SKM-1 treated with dmso at 0.1 percent for 144 hours (cell line): ENCODE results near the gene STAT5B.
"Not testable (repeated sequence)": the region's sequence is repeated elsewhere in the genome, so short reads cannot be mapped to it uniquely, and the experiment has no call there.

ENCODE experiments used
- DNase-seq: peaks from one replicate; lab custom pipeline; 2025; ENCODE audit not compliant: unreplicated experiment; lab: John Stamatoyannopoulos, UW

STAT5B gene

GRCh38 chr17:42270170-42270535 lies 6.0 kb downstream of the STAT5B start:
- DNase-seq, result no peak

GRCh38 chr17:42268236-42268635 lies 8.0 kb downstream of the STAT5B start:
- no peak for DNase-seq

- DNase-seq, result no peak
These were observed 9.0 kb downstream of the STAT5B start for GRCh38 chr17:42266918-42267766.

DNA sequence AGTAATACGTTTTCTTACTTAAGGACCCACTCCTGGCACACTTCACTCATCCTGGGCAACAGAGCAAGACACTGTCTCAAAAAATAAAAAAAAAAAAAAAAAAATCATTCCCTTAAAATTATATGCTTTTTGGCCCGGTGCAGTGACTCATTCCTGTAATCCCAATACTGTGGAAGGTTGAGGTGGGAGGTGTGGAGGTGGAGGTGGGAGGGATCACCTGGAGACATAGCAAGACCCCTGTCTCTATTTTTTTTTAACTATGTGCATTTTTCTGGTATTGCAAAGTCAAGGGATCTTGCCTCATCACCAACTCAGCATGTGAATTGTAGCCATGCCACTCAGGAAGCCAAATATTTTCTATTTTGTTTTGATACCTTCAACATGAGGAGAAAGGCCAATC lies 9.7 kb downstream of the STAT5B start:
- no peak for DNase-seq

DNA sequence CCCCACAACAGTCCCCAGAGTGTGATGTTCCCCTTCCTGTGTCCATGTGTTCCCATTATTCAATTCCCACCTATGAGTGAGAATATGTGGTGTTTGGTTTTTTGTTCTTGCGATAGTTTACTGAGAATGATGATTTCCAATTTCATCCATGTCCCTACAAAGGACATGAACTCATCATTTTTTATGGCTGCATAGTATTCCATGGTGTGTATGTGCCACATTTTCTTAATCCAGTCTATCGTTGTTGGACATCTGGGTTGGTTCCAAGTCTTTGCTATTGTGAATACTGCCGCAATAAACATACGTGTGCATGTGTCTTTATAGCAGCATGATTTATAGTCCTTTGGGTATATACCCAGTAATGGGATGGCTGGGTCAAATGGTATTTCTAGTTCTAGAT lies 11.8 kb downstream of the STAT5B start:
- not testable (repeated sequence) for DNase-seq

DNA sequence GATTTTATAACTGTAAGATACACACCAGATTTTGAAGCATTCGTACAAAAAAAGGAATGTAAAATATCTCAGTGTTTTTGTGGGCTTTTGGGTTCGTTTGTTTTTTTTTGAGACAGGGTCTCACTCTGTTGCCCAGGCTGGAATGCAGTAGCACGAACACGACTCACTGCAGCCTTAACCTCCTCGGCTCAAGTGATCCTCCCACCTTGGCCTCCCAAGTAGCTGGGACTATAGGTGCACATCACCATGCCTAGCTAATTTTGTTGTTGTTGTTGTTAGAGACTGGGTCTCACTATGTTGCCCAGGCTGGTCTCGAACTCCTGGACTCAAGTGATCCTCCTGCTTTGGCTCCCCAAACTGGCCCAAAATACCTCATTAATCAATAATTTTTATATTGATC lies 15.9 kb downstream of the STAT5B start:
- no peak for DNase-seq

DNA sequence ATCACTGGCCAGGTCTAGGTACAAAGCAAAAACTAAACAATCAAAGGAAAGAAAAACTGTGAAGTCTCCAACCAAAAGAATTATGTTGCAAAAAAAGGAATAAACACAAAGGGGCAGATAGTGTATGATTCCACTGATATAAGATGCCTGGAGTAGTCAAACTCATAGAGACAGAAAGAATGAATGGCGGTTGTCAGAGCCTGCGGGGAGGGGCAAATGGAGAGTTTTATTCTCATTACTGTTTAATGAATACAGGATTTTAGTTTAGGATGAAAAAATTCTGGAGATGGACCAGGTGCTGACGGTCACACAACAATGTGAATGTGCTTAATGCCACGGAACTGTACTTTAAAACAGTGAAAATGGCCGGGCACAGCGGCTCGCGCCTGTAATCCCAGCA lies 20.7 kb downstream of the STAT5B start:
- no peak for DNase-seq

DNA sequence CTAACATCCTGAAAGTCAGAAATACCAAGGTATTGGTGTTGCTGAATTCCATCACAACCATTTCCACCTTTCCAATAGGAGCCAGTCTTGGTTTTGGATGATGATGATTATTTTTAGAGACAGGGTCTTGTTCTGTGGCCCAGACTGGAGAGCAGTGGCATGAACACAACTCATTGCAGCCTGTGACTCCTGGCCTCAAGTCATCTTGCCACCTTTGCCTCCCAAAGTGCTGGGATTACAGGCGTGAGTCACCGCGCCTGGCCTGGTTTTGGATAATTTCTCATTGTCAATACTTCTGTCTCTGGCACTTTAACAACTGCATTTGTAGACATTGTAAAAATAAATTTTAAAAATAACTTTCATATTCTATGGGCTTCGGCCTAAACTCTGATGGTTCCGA lies 22.6 kb downstream of the STAT5B start:
- DNase-seq, result no peak

- no peak for DNase-seq
These were observed 23.3 kb downstream of the STAT5B start for GRCh38 chr17:42252597-42253550.

DNA sequence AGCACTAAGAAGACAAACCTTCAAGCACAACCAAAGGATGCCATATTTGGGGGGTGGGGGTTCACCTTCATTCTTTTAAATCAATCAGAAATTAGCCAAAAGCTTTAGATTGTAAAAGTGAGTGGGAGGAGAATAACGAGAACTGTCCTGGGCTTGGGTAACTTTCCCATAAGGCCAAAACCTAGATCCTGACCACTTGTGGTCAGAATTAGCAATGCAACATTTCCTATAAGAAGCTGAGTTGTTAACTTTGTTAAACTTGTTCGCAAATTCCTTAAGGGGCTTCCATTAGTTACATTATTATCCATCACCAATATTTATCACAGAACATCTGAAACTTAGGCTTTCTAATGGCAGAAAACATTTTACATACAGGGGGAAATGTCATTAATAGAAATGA lies 25.1 kb downstream of the STAT5B start:
- DNase-seq, result peak; percentile 45

DNA sequence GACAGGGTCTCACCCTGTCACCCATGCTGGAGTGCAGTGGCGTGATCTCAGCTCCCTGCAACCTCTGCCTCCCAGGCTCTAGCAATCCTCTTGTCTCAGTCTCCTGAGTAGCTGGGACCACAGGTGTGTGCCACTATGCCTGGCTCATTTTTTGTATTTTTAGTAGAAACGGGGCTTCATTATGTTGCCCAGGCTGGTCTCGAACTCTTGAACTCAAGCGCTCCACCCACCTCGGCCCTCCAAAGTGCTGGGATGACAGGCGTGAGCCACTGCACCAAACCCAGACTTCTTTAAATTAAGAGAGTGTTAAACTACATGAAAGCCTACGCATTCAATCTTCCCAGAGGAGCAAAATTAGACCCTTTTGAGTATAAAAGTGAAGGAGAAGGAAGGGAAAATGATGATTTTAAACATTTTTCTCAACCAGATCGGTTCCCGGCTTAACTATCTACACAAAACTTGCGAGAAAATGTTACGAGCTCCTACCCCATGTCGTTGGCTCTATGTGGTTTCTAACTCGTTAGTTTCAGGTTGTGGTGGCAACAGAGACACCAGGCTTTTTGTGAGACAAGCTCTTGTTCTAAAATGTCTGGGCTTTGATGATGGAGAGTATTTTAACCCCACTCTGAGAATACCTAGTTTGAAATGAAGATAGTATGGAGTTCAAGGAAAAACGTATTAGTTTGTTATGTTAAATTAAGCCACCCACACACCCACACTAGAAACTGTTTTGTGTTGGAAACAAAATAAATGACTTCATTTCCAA lies 26.3 kb downstream of the STAT5B start:
- no peak for DNase-seq

DNA sequence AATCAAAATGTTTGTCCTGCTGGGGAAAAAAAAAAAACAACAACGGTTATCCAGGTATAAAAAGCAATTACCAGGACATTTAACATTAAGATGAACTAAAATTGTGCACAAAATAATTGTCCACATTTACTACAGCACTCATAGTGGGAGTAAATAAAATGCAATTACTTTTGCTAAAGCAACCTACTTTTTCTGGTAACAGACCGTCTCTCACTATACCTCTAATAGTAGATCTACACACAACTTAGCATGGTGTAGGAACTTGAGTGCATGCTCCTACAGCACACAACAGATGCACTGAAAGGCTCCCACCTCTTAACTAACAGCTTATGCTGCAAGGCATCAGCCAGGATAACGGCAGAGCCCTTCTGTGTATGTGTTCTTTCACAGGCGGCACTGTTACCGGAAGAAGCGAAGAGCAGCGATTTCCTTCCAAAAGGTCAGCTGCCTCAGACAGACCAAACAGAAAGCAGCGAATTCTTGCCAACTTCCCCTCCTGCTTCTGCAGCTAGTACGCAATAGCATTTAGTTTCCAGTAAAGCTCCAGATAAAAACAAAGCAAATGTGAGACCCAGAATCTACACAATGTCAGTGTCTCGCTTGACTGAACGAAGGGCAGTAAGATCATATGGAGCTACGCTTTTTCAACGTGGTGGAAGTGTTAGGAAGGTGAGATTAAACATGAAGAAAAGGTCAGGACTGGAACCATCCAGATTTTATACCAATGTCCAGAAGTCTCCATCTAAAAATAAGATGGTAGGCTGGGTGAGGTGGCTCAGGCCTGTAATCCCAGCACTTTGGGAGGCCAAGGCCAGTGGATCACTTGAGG lies 27.6 kb downstream of the STAT5B start:
- DNase-seq, result peak; percentile 93

DNA sequence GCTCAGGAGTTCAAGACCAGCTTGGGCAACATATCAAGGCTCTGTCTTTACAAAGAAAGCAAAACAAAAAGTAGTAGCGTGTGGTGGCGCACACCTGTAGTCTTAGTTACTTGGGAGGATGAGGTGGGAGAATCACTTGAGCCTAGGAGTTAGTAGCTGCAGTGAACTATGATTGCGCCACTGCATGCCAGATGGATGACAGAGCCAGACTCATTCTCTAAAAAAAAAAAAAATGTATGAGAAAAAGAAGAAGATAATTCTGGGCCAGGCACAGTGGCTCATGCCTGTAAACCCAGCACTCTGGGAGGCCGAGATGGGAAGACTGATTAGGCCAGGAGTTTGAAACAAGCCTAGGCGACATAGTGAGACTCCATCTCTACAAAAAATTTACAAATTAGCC lies 28.5 kb downstream of the STAT5B start:
- DNase-seq, result no peak

DNA sequence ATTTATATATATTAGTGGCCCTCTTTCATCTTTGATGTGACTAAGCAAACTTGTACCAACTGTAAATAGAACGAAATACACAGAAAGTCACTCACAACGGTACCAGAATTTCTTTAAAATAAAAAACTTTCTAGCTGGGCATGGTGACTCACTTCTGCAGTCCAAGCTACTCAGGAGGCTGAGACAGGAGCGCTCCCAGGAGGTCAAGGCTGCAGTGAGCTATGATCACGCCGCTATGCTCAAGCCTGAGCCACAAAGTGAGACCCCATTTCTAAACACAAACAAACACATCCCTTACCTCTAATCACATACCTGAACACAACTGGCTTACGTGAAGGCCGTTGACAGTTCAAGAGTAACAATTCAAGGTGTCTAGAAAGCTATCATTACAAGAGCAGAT lies 29.7 kb downstream of the STAT5B start:
- DNase-seq, result no peak

- DNase-seq, result not testable (repeated sequence)
These were observed 31.0 kb downstream of the STAT5B start for GRCh38 chr17:42245183-42245582.

DNA sequence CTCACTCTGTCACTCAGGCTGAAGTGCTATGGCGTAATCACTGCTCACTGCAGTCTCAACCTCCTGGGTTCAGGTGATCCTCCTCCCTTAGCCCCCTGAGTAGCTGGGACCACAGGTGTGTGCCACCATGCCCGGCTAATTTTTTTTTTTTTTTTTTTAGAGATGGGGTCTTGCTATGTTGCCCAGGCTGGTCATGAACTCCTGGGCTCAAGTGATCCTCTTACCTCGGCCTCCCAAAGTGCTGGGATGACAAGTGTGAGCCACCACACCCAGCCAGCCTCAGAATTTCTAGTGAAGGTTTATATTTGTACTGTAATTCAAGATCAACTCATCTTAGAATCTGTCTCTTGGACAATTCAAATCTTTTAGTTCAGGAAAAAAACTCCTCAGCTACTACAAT lies 32.1 kb downstream of the STAT5B start:
- not testable (repeated sequence) for DNase-seq

- no peak for DNase-seq
These were observed 32.7 kb downstream of the STAT5B start for GRCh38 chr17:42243493-42243982.

GRCh38 chr17:42241871-42242270 lies 34.3 kb downstream of the STAT5B start:
- DNase-seq, result no peak

GRCh38 chr17:42240863-42241262 lies 35.3 kb downstream of the STAT5B start:
- DNase-seq, result not testable (repeated sequence)

GRCh38 chr17:42240201-42240600 lies 36.0 kb downstream of the STAT5B start:
- DNase-seq, result no peak
